Activated naive CD8-positive, alpha-beta T cell treated with anti-CD3 and anti-CD28 coated beads, Interleukin-2, amount 50 U/mL, for 24 hours (primary cell): ENCODE measurements around the gene EPHA10.

Experiments
- ATAC-seq: fragments of 150-1000 bp; cut with Tn5 transposase; one replicate; pipeline ENCODE4 v1.10.0; 2021
- DNase-seq: peaks from one replicate; pipeline ENCODE4 v3.0.0; 2021
- H3K27ac Mint-ChIP-seq: one replicate; pipeline ENCODE4 v1.8.0; 2021; ENCODE audit warnings: mild to moderate bottlenecking, mixed read lengths
- H3K27me3 Mint-ChIP-seq: one replicate; pipeline ENCODE4 v1.8.0; 2021; ENCODE audit warnings: mixed read lengths
- H3K36me3 Mint-ChIP-seq: one replicate; pipeline ENCODE4 v1.8.0; 2021; ENCODE audit warnings: low read depth, mixed read lengths
- H3K4me1 Mint-ChIP-seq: one replicate; pipeline ENCODE4 v1.8.0; 2021; ENCODE audit warnings: mixed read lengths
- H3K4me3 Mint-ChIP-seq: one replicate; pipeline ENCODE4 v1.8.0; 2021; ENCODE audit warnings: mild to moderate bottlenecking, moderate library complexity, mixed read lengths
- H3K9me3 Mint-ChIP-seq: one replicate; pipeline ENCODE4 v1.8.0; 2021; ENCODE audit warnings: mixed read lengths

The EPHA10 gene

DNA sequence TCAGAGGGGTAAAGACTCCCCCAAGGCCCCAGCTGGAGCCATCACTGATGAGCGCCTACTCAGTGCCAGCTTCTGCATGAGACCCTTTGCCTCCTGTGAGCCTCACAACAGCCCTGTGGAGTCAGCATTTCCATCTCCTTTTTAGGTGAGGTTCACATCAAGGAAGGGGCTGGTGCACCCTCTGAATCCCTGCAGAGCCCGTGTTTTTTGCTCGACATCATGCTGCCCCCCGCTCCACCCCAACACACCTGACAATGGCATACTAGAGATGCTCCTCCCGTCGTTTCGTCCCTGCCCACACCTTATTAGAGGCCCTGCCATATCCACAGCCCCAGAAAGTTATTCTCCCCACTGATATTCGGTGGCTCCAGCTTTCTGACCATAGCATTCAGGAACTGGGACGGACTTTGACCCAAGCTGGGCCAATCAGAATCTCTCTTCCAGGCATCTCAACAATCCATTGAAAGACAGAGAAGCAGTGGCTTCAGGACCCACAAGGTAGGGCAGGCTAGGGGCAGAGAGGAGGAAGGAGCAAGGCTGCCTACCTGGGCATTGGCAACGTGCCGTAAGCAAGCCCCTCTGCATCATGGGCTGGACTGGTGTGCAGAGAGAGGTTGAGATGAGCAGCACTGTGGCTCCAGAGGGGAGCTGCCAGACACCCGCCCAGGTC is 32.7 kb downstream of the EPHA10 start:
- Mint-ChIP-seq H3K4me1 (no peaks in the 10 kb centered on the region), H3K36me3 (no peaks in the 10 kb centered on the region), H3K27me3 (peaks cover 49% of the 10 kb centered on the region), H3K4me3 (no peak overlapping the region), H3K27ac (no peak overlapping the region), H3K9me3 (peaks cover 4% of the 10 kb centered on the region)
- ATAC-seq (no peak), DNase-seq (no peak)

DNA sequence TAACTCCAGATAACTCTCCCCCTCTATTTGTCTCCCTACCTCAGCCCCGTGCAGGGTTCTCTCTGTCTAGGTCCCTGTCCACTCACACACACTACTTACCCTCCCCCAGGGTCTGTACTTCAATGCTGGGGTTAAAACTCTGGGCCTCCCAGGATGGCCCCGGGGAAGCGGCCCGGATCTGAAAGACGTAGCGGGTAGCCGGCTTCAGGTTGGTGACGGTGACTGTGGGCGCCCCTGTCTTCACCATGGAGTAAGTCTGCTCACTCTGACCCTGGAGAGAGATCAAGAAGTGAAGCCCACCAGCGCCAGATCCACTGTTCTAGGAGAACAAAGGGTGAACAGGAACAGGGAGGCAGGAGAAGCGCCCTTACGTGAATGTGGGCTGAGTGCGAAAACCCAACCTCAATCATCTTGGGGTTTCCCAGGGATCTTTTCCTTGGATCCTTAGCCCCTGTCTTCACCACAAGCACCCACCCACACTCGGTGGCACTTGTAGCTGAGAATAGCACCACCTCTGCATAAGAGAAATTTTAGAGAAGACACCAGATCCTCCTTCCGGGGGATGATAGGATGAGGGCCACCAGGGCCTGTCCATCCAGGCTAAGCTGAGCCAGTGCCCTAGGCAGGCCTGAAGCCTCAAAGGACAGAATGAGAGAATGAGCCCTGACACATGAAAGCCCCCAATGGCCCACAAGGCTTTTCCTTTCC is 33.5 kb downstream of the EPHA10 start:
- no peaks in the 10 kb centered on the region for H3K4me1 Mint-ChIP-seq
- H3K36me3 Mint-ChIP-seq: no peaks in the 10 kb centered on the region

GRCh38 chr1:37730376-37730775 is 34.5 kb downstream of the EPHA10 start:
- no peak for DNase-seq
- H3K9me3 Mint-ChIP-seq: no peaks in the 10 kb centered on the region
- no peaks in the 10 kb centered on the region for H3K36me3 Mint-ChIP-seq
- ATAC-seq: no peak
- H3K4me3 Mint-ChIP-seq: no peak overlapping the region
- no peaks in the 10 kb centered on the region for H3K4me1 Mint-ChIP-seq
- H3K27me3 Mint-ChIP-seq: peaks cover 41% of the 10 kb centered on the region
- no peak overlapping the region for H3K27ac Mint-ChIP-seq

More for the DNA sequence above, 33.5 kb downstream of the EPHA10 start:
- no peak overlapping the region for H3K27ac Mint-ChIP-seq
- DNase-seq (no peak), ATAC-seq (no peak)
- no peak overlapping the region for H3K4me3 Mint-ChIP-seq
- H3K9me3 Mint-ChIP-seq: no peaks in the 10 kb centered on the region
- H3K27me3 Mint-ChIP-seq: peaks cover 43% of the 10 kb centered on the region

GRCh38 chr1:37728416-37728815 is 36.5 kb downstream of the EPHA10 start:
- Mint-ChIP-seq H3K4me3 (no peak overlapping the region), H3K27me3 (peaks cover 36% of the 10 kb centered on the region), H3K4me1 (no peaks in the 10 kb centered on the region), H3K9me3 (no peaks in the 10 kb centered on the region), H3K36me3 (no peaks in the 10 kb centered on the region), H3K27ac (no peak overlapping the region)
- DNase-seq (no peak), ATAC-seq (no peak)

DNA sequence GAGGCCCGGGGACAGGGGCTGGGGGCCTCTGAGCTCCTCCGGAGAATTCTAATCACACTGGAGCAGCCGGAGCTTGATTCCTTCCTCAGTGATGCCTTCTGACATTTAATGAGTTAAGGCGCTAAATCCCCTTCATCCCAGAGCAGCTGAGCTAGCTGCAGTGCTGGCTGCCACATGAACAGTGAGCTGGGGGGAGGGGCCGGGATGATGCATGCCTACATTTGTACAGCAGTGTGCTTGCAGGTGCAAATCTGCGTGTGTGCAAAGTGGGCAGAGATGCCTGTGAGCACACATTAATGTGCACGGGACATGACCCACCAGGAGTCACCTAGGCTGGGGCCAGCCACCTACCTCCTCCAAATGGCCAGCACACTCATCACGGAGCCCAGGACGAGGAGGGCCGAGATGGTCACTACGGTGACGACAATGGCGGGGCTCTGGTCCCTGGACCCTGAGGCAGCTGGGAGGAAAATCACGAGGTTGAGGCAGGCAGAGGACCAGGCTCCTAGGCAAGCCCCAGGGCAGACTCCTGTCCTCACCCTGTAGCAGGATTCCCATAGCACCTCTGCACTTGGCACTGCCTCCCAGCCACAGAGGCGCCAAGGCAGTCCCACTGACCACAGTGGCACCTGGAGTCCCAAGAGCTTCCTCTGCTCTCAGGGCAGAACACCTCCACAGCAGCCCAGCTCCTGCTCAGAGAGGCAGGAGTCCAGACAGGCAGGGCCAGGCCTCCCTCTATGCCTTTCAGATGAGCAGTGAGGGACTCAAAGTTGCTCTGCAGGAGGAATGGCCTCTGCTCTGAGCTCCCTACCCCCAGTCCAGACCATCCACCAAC is 38.0 kb downstream of the EPHA10 start:
- H3K4me3 Mint-ChIP-seq: no peak overlapping the region
- no peaks in the 10 kb centered on the region for H3K4me1 Mint-ChIP-seq
- H3K9me3 Mint-ChIP-seq: no peaks in the 10 kb centered on the region
- no peak overlapping the region for H3K27ac Mint-ChIP-seq
- DNase-seq (no peak), ATAC-seq (no peak)
- no peaks in the 10 kb centered on the region for H3K36me3 Mint-ChIP-seq
- peaks cover 26% of the 10 kb centered on the region for H3K27me3 Mint-ChIP-seq

GRCh38 chr1:37725851-37726613 is 38.9 kb downstream of the EPHA10 start:
- no peak overlapping the region for H3K4me3 Mint-ChIP-seq
- ATAC-seq (no peak), DNase-seq (no peak)
- no peaks in the 10 kb centered on the region for H3K9me3 Mint-ChIP-seq
- H3K27ac Mint-ChIP-seq: no peak overlapping the region
- H3K27me3 Mint-ChIP-seq: peaks cover 22% of the 10 kb centered on the region
- no peaks in the 10 kb centered on the region for H3K36me3 Mint-ChIP-seq
- no peaks in the 10 kb centered on the region for H3K4me1 Mint-ChIP-seq

DNA sequence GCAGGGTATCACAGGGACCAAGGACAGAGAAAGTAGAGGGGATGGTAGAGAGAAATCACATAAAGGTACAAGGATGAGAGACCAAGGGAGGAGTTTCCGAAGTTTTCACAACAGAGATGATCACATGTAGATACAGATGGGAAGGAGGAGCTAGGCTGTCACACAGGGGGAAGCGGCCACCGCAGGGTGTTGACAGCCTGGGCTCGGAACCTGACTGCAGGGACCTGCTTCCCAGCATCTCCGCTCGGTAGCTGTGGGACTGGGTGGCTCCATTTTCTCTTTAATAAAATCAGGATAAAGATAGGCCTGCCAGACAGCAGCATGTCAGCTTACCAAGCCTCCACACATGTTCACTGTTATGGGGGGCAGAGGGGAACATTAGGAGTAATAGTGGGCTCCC is 40.3 kb downstream of the EPHA10 start:
- no peak for DNase-seq
- no peak overlapping the region for H3K27ac Mint-ChIP-seq
- H3K4me3 Mint-ChIP-seq: no peak overlapping the region
- H3K9me3 Mint-ChIP-seq: no peaks in the 10 kb centered on the region
- no peaks in the 10 kb centered on the region for H3K36me3 Mint-ChIP-seq
- peaks cover 16% of the 10 kb centered on the region for H3K27me3 Mint-ChIP-seq
- H3K4me1 Mint-ChIP-seq: no peaks in the 10 kb centered on the region
- ATAC-seq: no peak

DNA sequence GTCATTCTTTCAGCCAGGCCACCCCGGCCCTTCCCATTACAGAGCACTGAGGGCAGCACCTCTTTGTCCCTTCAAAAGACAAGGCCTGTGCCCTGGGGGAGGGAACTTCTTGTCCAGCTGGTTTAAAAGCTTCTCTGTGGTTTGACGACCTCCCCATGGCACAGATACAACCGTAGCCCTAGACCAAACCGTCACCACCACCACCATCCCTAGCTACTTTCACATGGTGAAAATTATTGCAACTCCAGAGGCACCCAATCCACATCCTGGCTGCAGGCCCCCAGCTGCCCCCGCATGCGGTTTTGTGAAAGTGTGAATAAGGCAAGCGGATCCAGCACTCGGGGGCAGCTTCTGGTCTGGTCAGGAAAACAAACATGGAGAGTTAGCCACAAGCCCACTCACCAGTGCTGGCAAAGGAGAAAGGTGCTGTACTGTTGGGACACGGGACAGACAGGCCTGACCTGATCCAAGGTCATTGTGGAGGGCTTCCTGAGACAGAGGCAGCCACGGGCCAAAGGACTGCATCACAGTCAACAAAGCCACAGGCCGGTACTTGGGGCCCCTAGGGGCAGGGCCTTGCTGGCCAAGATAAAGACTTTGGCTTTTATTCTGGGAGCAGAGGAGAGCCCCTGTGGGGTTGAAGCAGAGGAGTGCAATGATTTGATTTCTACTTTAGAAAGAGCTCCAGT is 41.4 kb downstream of the EPHA10 start:
- peaks cover 16% of the 10 kb centered on the region for H3K27me3 Mint-ChIP-seq
- no peak overlapping the region for H3K27ac Mint-ChIP-seq
- DNase-seq: no peak
- H3K36me3 Mint-ChIP-seq: no peaks in the 10 kb centered on the region
- H3K9me3 Mint-ChIP-seq: no peaks in the 10 kb centered on the region
- no peak for ATAC-seq
- no peak overlapping the region for H3K4me3 Mint-ChIP-seq
- no peaks in the 10 kb centered on the region for H3K4me1 Mint-ChIP-seq

DNA sequence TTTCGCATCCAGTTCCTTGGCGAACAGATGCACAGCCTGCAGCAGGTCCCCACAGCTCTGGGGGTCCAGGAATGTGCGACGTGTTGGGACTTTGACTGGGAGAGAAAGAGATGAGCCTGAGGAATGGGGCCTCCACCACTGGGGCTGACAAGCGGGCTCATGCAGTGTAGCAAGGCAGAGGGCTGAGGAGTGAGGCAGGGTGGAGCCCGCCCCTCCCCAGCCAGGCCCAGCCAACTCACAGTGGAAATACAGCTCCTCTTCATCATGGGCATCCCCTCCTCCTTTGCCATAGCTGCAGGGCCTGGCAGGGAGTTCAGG is 41.9 kb downstream of the EPHA10 start:
- no peaks in the 10 kb centered on the region for H3K4me1 Mint-ChIP-seq
- H3K27me3 Mint-ChIP-seq: peaks cover 16% of the 10 kb centered on the region
- DNase-seq (no peak), ATAC-seq (no peak)
- H3K9me3 Mint-ChIP-seq: no peaks in the 10 kb centered on the region
- H3K36me3 Mint-ChIP-seq: no peaks in the 10 kb centered on the region
- no peak overlapping the region for H3K27ac Mint-ChIP-seq
- no peak overlapping the region for H3K4me3 Mint-ChIP-seq

DNA sequence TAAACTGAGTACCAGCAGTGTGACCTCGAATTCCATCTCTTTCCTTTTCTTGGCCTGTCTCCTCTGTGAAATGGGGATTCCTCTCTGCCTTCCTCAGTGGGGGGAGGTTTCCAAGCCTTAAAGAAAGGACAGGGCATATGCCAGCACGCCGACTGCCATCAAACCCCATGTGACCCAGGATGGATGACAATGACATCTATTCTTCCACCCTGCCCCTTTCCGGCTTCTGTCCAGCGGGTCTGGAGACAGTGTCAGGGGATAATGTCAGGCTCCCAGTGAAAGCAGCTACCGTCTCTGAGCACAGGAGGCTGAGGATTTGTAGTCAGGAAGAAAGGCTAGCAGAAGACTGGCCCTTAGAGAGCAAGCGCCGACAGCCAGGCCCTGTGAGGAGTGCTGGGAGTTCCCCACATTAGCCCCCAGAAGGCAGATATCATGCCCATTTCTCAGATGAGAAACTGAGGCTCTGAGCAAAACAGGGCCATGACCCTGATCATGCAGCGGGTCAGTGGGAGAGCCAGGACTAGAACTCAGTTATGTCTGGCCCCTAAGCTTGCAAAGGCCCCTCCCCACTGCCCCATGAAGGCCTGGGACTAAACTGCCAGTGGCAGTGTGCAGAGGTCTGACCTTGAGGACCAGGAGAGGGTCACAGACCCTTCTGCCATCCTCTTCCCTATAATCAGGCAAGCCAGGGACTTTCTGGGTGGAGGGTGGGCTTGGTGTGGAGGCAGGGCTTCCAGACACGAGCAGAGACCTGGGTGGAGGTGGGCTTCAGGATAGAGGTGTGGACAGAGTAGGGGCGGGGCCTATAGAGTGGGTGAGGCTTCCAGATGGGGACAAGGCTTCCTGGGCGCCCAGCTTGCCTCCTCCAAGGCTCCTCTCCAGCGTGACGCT is 42.5 kb downstream of the EPHA10 start:
- Mint-ChIP-seq H3K4me1 (no peaks in the 10 kb centered on the region), H3K27ac (no peak overlapping the region), H3K9me3 (no peaks in the 10 kb centered on the region), H3K4me3 (no peak overlapping the region), H3K36me3 (no peaks in the 10 kb centered on the region), H3K27me3 (peaks cover 13% of the 10 kb centered on the region)
- ATAC-seq (no peak), DNase-seq (no peak)

DNA sequence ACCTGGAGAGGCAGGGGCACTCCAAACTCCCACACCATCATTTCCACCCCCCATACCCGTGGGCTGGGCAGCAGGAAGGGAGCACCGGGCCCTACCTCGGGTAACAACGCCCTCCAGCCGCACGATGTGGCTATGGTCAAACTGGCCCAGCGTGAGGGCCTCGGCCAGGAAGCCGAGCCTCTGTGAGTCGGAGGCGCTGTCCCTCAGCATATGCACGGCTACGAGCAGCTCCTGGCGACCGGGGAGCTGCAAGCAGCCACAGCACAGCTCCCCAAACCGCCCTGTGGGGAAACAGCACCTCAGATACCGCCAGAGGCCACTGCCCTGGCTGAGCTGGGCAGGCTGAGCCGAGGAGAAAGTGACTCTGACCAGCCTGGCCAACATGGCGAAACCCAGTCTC is 43.4 kb downstream of the EPHA10 start:
- ATAC-seq: no peak
- no peaks in the 10 kb centered on the region for H3K4me1 Mint-ChIP-seq
- H3K4me3 Mint-ChIP-seq: no peak overlapping the region
- H3K27me3 Mint-ChIP-seq: peaks cover 14% of the 10 kb centered on the region
- no peak overlapping the region for H3K27ac Mint-ChIP-seq
- H3K9me3 Mint-ChIP-seq: no peaks in the 10 kb centered on the region
- H3K36me3 Mint-ChIP-seq: no peaks in the 10 kb centered on the region
- DNase-seq: no peak

- no peaks in the 10 kb centered on the region for H3K9me3 Mint-ChIP-seq
- no peak overlapping the region for H3K27ac Mint-ChIP-seq
- H3K27me3 Mint-ChIP-seq: peaks cover 10% of the 10 kb centered on the region
- no peak for DNase-seq
- no peaks in the 10 kb centered on the region for H3K4me1 Mint-ChIP-seq
- no peak overlapping the region for H3K4me3 Mint-ChIP-seq
- H3K36me3 Mint-ChIP-seq: no peaks in the 10 kb centered on the region
- ATAC-seq: no peak
Measured at GRCh38 chr1:37720231-37721130, 44.4 kb downstream of the EPHA10 start.
